HepG2 (cell line): Measurements from ENCODE around the gene PLIN3. TPM values are rescaled to one million over a fixed set of nuclear protein-coding genes. Genes with fewer than 3 reads are reported as not detected.

Source experiments
- CSRNP1 ChIP-seq: sonication (generic); formaldehyde crosslinking; IDR thresholded peaks from 2 replicates; pipeline ENCODE4 v1.8.1; 2023; ENCODE audit warnings: mild to moderate bottlenecking, missing genetic modification reagents
- DNMT1 ChIP-seq: sonication (generic); formaldehyde crosslinking; IDR thresholded peaks from 2 replicates; pipeline ENCODE4 v1.5.1; 2020; ENCODE audit warnings: mild to moderate bottlenecking, missing genetic modification reagents
- KAT7 ChIP-seq: IDR thresholded peaks from 2 replicates; pipeline ENCODE4 v1.6.1; 2018; ENCODE audit warnings: borderline replicate concordance, missing compliant biosample characterization
- KDM5A ChIP-seq: fragments of 200-600 bp; sonication (generic); IDR thresholded peaks from 2 replicates; pipeline ENCODE4 v1.7.0; 2018; ENCODE audit warnings: antibody characterized with exemption, mild to moderate bottlenecking, low read length, borderline replicate concordance
- PATZ1 ChIP-seq: sonication (generic); formaldehyde crosslinking; IDR thresholded peaks from 2 replicates; pipeline ENCODE4 v1.4.0; 2020; ENCODE audit warnings: missing genetic modification reagents
- TMF1 ChIP-seq: sonication (generic); formaldehyde crosslinking; IDR thresholded peaks from 2 replicates; pipeline ENCODE4 v1.8.1; 2022; ENCODE audit warnings: low read depth, missing genetic modification reagents
- ZNF180 ChIP-seq: sonication (generic); formaldehyde crosslinking; IDR thresholded peaks from 2 replicates; pipeline ENCODE4 v1.4.0; 2020; ENCODE audit warnings: low read depth, missing genetic modification reagents, borderline replicate concordance
- ZNF318 ChIP-seq: sonication (generic); formaldehyde crosslinking; IDR thresholded peaks from 2 replicates; pipeline ENCODE4 v1.4.0; 2020; ENCODE audit warnings: mild to moderate bottlenecking, missing genetic modification reagents
- ZNF552 ChIP-seq: sonication (generic); formaldehyde crosslinking; IDR thresholded peaks from 2 replicates; pipeline ENCODE4 v1.9.0; 2022; ENCODE audit warnings: missing genetic modification reagents, mild to moderate bottlenecking, borderline replicate concordance
- ZSCAN25 ChIP-seq: sonication (generic); formaldehyde crosslinking; IDR thresholded peaks from 2 replicates; pipeline ENCODE4 v1.8.0; 2022; ENCODE audit warnings: mild to moderate bottlenecking, missing genetic modification reagents
- ZZZ3 ChIP-seq: sonication (generic); formaldehyde crosslinking; IDR thresholded peaks from 2 replicates; pipeline ENCODE4 v1.4.0; 2020; ENCODE audit warnings: missing genetic modification reagents, mild to moderate bottlenecking, borderline replicate concordance
- polyA plus RNA-seq, 8 experiments: library from polyadenylated mRNA; depleted of rRNA in 3 of 8; stranded (reverse) in 7 of 8; unstranded in 1 of 8; fragments of >200 nt; fragmentation: Illumina TruSeq in 4 of 8; extraction: Trizol in 4 of 8; gene quantifications; 2 replicates each; pipeline versions ENCODE4 v1.2.1 to v1.2.3, GENCODE V29; 2011 to 2016; ENCODE audit warnings: low read depth in 4 of 8, missing spikeins in 1 of 8, mixed read lengths in 1 of 8; ENCODE audit not compliant: insufficient read depth in 1 of 8
- total RNA-seq, 5 experiments: library from RNA; depleted of rRNA; stranded (reverse); fragments of >200 nt; fragmentation: Illumina TruSeq; extraction: Trizol; gene quantifications; 2 replicates each; pipeline ENCODE4 v1.2.3, GENCODE V29; 2016; ENCODE audit warnings: low read depth in 1 of 5
- TF ChIP-seq, protein P1 (sequence below): sonication (generic); formaldehyde crosslinking; IDR thresholded peaks from 2 replicates; pipeline ENCODE4 v1.4.0; 2020; ENCODE audit warnings: missing genetic modification reagents

The PLIN3 gene
- total and polyA plus RNA-seq, 2 of the 13 experiments (the other 11 are each of a cell fraction or from before 2014, with no cell fraction given) = 49.3 to 57.9 TPM

- TF ChIP-seq TMF1 (CRISPR knock-in tag) = no peak
- TF ChIP-seq ZNF180 (CRISPR knock-in tag) = no peak
- TF ChIP-seq PATZ1 (CRISPR knock-in tag) = no peak
- TF ChIP-seq, protein P1, sequence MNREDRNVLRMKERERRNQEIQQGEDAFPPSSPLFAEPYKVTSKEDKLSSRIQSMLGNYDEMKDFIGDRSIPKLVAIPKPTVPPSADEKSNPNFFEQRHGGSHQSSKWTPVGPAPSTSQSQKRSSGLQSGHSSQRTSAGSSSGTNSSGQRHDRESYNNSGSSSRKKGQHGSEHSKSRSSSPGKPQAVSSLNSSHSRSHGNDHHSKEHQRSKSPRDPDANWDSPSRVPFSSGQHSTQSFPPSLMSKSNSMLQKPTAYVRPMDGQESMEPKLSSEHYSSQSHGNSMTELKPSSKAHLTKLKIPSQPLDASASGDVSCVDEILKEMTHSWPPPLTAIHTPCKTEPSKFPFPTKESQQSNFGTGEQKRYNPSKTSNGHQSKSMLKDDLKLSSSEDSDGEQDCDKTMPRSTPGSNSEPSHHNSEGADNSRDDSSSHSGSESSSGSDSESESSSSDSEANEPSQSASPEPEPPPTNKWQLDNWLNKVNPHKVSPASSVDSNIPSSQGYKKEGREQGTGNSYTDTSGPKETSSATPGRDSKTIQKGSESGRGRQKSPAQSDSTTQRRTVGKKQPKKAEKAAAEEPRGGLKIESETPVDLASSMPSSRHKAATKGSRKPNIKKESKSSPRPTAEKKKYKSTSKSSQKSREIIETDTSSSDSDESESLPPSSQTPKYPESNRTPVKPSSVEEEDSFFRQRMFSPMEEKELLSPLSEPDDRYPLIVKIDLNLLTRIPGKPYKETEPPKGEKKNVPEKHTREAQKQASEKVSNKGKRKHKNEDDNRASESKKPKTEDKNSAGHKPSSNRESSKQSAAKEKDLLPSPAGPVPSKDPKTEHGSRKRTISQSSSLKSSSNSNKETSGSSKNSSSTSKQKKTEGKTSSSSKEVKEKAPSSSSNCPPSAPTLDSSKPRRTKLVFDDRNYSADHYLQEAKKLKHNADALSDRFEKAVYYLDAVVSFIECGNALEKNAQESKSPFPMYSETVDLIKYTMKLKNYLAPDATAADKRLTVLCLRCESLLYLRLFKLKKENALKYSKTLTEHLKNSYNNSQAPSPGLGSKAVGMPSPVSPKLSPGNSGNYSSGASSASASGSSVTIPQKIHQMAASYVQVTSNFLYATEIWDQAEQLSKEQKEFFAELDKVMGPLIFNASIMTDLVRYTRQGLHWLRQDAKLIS (CRISPR knock-in tag) = no peak
- TF ChIP-seq ZNF318 (CRISPR knock-in tag) = peak; percentile 78; the same call in 1 of the 2 replicates
- no peak for TF ChIP-seq KAT7
- TF ChIP-seq CSRNP1 = 0 out of 2 replicates have a peak, but pooled peaks have one; percentile 62
- no peak for TF ChIP-seq ZZZ3
- TF ChIP-seq ZSCAN25 (CRISPR knock-in tag) = no peak
- TF ChIP-seq DNMT1 (CRISPR knock-in tag) = no peak
- TF ChIP-seq KDM5A = no peak; the same call in 1 of the 2 replicates
- TF ChIP-seq ZNF552 = no peak
Measured at GRCh38 chr19:4815426-4816201, 51.9 kb downstream of the PLIN3 start (continued).
